ENCODE data around the gene TJP3.
"Not testable (repeated sequence)": the region's sequence is repeated elsewhere in the genome, so short reads cannot be mapped to it uniquely, and the experiment has no call there.

The TJP3 gene, protein sequence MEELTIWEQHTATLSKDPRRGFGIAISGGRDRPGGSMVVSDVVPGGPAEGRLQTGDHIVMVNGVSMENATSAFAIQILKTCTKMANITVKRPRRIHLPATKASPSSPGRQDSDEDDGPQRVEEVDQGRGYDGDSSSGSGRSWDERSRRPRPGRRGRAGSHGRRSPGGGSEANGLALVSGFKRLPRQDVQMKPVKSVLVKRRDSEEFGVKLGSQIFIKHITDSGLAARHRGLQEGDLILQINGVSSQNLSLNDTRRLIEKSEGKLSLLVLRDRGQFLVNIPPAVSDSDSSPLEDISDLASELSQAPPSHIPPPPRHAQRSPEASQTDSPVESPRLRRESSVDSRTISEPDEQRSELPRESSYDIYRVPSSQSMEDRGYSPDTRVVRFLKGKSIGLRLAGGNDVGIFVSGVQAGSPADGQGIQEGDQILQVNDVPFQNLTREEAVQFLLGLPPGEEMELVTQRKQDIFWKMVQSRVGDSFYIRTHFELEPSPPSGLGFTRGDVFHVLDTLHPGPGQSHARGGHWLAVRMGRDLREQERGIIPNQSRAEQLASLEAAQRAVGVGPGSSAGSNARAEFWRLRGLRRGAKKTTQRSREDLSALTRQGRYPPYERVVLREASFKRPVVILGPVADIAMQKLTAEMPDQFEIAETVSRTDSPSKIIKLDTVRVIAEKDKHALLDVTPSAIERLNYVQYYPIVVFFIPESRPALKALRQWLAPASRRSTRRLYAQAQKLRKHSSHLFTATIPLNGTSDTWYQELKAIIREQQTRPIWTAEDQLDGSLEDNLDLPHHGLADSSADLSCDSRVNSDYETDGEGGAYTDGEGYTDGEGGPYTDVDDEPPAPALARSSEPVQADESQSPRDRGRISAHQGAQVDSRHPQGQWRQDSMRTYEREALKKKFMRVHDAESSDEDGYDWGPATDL

GRCh38 chr19:3708207-3708931, at the start of gene TJP3:
Gene TJP3, plus strand, starts transcription at chr19:3708384. Its CDS starts 20,049 bp downstream, at chr19:3728433.
- Mint-ChIP-seq H3K4me1 (no peaks in the 10 kb centered on the region), H3K36me3 (no peaks in the 10 kb centered on the region), H3K27me3 (peaks cover 5% of the 10 kb centered on the region), H3K9me3 (no peaks in the 10 kb centered on the region), H3K27ac (no peak within 1 kb of the TSS), H3K4me3 (no peak within 1 kb of the TSS)
- DNase-seq (ENCODE audit: low spot score in 2 of 2) = no peak
- ATAC-seq (ENCODE audit: low read depth) = no peak

GRCh38 chr19:3658870-3659745, 49.1 kb upstream of the TJP3 start:
- H3K36me3 Mint-ChIP-seq = peaks cover 27% of the 10 kb centered on the region
- peaks cover 3% of the 10 kb centered on the region for H3K4me1 Mint-ChIP-seq
- H3K27me3 Mint-ChIP-seq = no peaks in the 10 kb centered on the region
- DNase-seq (ENCODE audit: low spot score in 2 of 2) (no peak), ATAC-seq (ENCODE audit: low read depth) (no peak)
- no peak overlapping the region for H3K27ac Mint-ChIP-seq
- no peak overlapping the region for H3K4me3 Mint-ChIP-seq
- H3K9me3 Mint-ChIP-seq = no peaks in the 10 kb centered on the region

- Mint-ChIP-seq H3K4me1 (peaks cover 4% of the 10 kb centered on the region), H3K36me3 (peaks cover 27% of the 10 kb centered on the region), H3K4me3 (no peak overlapping the region), H3K9me3 (no peaks in the 10 kb centered on the region), H3K27ac (no peak overlapping the region), H3K27me3 (no peaks in the 10 kb centered on the region)
- no peak for DNase-seq (ENCODE audit: low spot score in 2 of 2)
- ATAC-seq (ENCODE audit: low read depth) = no peak
Observed at GRCh38 chr19:3659746-3660112, 48.5 kb upstream of the TJP3 start.

GRCh38 chr19:3660493-3661219, 47.5 kb upstream of the TJP3 start:
- Mint-ChIP-seq H3K4me3 (no peak overlapping the region), H3K27ac (no peak overlapping the region), H3K27me3 (no peaks in the 10 kb centered on the region), H3K9me3 (no peaks in the 10 kb centered on the region), H3K36me3 (peaks cover 27% of the 10 kb centered on the region), H3K4me1 (peaks cover 5% of the 10 kb centered on the region)
- DNase-seq (ENCODE audit: low spot score in 2 of 2) = no peak
- no peak for ATAC-seq (ENCODE audit: low read depth)

GRCh38 chr19:3661284-3662238, 46.6 kb upstream of the TJP3 start:
- Mint-ChIP-seq H3K4me3 (no peak overlapping the region), H3K9me3 (no peaks in the 10 kb centered on the region), H3K27me3 (no peaks in the 10 kb centered on the region), H3K36me3 (peaks cover 32% of the 10 kb centered on the region), H3K4me1 (peaks cover 14% of the 10 kb centered on the region), H3K27ac (no peak overlapping the region)
- ATAC-seq (ENCODE audit: low read depth) (no peak), DNase-seq (ENCODE audit: low spot score in 2 of 2) (no peak)

DNA sequence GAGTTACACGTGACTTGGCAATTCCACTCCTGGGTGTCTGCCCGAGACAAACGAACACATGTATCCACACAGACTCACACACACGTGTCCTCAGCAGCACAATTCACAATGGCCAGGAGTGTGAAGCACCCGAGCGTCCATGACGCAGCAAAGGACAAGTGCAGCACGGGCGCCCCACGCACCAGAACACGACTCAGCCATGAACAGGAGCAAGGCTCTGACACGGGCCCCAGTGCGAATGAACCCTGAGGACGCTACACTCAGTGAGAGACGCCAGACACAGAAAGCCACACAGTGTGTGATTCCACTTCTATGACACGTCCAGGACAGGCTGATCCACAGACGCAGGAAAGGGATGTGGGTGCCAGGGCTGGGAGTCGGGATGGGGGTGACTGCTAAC, 44.3 kb upstream of the TJP3 start:
- peaks cover 30% of the 10 kb centered on the region for H3K36me3 Mint-ChIP-seq
- ATAC-seq (ENCODE audit: low read depth) = no peak
- no peak for DNase-seq (ENCODE audit: low spot score in 2 of 2)
- peaks cover 14% of the 10 kb centered on the region for H3K4me1 Mint-ChIP-seq
- H3K27me3 Mint-ChIP-seq = no peaks in the 10 kb centered on the region
- H3K9me3 Mint-ChIP-seq = no peaks in the 10 kb centered on the region
- H3K4me3 Mint-ChIP-seq = no peak overlapping the region
- H3K27ac Mint-ChIP-seq = no peak overlapping the region

- peak; percentile 62 for ATAC-seq (ENCODE audit: low read depth)
- Mint-ChIP-seq H3K4me3 (peak overlapping the region; percentile 62), H3K36me3 (peaks cover 27% of the 10 kb centered on the region), H3K9me3 (no peaks in the 10 kb centered on the region), H3K27me3 (no peaks in the 10 kb centered on the region), H3K4me1 (peaks cover 14% of the 10 kb centered on the region), H3K27ac (no peak overlapping the region)
- no peak for DNase-seq (ENCODE audit: low spot score in 2 of 2)
Observed at GRCh38 chr19:3664879-3665642, 43.1 kb upstream of the TJP3 start.

- Mint-ChIP-seq H3K9me3 (no peaks in the 10 kb centered on the region), H3K27me3 (no peaks in the 10 kb centered on the region), H3K27ac (no peak overlapping the region), H3K4me3 (peak overlapping the region; percentile 62), H3K4me1 (peaks cover 16% of the 10 kb centered on the region), H3K36me3 (peaks cover 25% of the 10 kb centered on the region)
- peak; percentile 89 for ATAC-seq (ENCODE audit: low read depth)
- DNase-seq (ENCODE audit: low spot score in 2 of 2) = peak; percentile 83 to 93
Observed at GRCh38 chr19:3665681-3666544, 42.3 kb upstream of the TJP3 start.

DNA sequence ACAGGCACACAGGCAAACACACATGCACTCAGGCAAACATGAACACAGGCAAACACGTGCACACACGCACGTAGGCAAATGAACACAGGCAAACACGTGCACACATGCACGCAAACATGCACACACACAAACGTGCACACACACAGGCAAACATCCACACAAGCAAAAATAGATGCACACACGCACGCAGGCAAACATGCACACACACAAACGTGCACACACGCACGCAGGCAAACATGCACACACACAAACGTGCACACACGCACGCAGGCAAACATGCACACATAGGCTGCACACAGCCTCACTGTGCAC, 41.7 kb upstream of the TJP3 start:
- H3K4me3 Mint-ChIP-seq; DNase-seq (ENCODE audit: low spot score in 2 of 2); H3K9me3 Mint-ChIP-seq; H3K27me3 Mint-ChIP-seq; ATAC-seq (ENCODE audit: low read depth); H3K27ac Mint-ChIP-seq: not testable (repeated sequence)
- peaks cover 21% of the 10 kb centered on the region for H3K36me3 Mint-ChIP-seq
- H3K4me1 Mint-ChIP-seq = peaks cover 19% of the 10 kb centered on the region

DNA sequence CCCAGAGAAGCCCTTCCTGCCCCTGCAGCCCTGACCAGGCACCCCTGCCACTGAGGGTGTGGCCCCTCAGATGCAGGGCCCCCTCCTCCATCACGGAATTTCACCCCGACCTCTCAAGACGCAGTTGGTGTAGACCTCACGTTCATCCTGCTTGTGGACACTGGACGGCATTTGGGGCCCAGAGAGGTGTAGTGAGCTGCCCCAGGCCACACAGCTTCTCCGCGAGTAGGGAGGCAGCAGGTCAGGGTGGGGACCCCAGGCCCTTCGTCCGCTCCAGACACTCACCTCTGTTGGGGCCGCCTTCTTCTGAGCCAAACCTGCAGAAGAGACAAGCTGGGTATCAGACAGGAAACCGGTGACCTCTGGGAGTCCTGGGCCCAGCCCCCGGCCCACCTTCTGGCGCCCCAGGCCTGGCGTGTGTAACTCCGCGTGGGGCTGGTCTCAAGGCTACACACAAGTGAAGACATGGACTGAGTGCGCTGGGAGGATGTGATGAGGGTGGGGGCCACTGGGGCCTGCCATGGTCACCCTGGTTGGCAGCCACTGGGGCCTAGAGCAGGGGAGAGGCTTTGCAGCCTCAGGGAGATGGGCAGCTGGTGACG, 41.0 kb upstream of the TJP3 start:
- ATAC-seq (ENCODE audit: low read depth) = no peak
- Mint-ChIP-seq H3K36me3 (peaks cover 19% of the 10 kb centered on the region), H3K4me3 (peak overlapping the region; percentile 21), H3K27ac (no peak overlapping the region), H3K4me1 (peaks cover 19% of the 10 kb centered on the region), H3K27me3 (no peaks in the 10 kb centered on the region), H3K9me3 (no peaks in the 10 kb centered on the region)
- DNase-seq (ENCODE audit: low spot score in 2 of 2) = no peak
